ENCODE measurements around the gene SLC30A2.
"Not testable (repeated sequence)": the region's sequence is repeated elsewhere in the genome, so short reads cannot be mapped to it uniquely, and the experiment has no call there.

Gene SLC30A2

GRCh38 chr1:26045722-26046245 is at the start of gene SLC30A2:
Gene SLC30A2, minus strand, starts transcription at chr1:26046118. Its CDS starts 222 bp downstream, at chr1:26045896.
- DNase-seq (ENCODE audit: low read depth) = no peak

- peak; percentile 58 for DNase-seq (ENCODE audit: low read depth)
Observed at GRCh38 chr1:26094677-26095383, 48.9 kb upstream of the SLC30A2 start.

GRCh38 chr1:26094076-26094669 is 48.3 kb upstream of the SLC30A2 start:
- DNase-seq (ENCODE audit: low read depth) = no peak

GRCh38 chr1:26093569-26093968 is 47.7 kb upstream of the SLC30A2 start:
- not testable (repeated sequence) for DNase-seq (ENCODE audit: low read depth)

GRCh38 chr1:26092422-26092821 is 46.5 kb upstream of the SLC30A2 start:
- no peak for DNase-seq (ENCODE audit: low read depth)

GRCh38 chr1:26090893-26091292 is 45.0 kb upstream of the SLC30A2 start:
- DNase-seq (ENCODE audit: low read depth) = no peak

GRCh38 chr1:26089125-26089524 is 43.2 kb upstream of the SLC30A2 start:
- DNase-seq (ENCODE audit: low read depth) = no peak

- no peak for DNase-seq (ENCODE audit: low read depth)
Observed at GRCh38 chr1:26084844-26085243, 38.9 kb upstream of the SLC30A2 start.

GRCh38 chr1:26084091-26084561 is 38.2 kb upstream of the SLC30A2 start:
- no peak for DNase-seq (ENCODE audit: low read depth)

GRCh38 chr1:26083208-26083607 is 37.3 kb upstream of the SLC30A2 start:
- peak; percentile 45 for DNase-seq (ENCODE audit: low read depth)

- no peak for DNase-seq (ENCODE audit: low read depth)
Observed at GRCh38 chr1:26082020-26082350, 36.1 kb upstream of the SLC30A2 start.

GRCh38 chr1:26081267-26082019 is 35.5 kb upstream of the SLC30A2 start:
- DNase-seq (ENCODE audit: low read depth) = no peak

GRCh38 chr1:26079960-26080814 is 34.3 kb upstream of the SLC30A2 start:
- no peak for DNase-seq (ENCODE audit: low read depth)

- DNase-seq (ENCODE audit: low read depth) = no peak
Observed at GRCh38 chr1:26079178-26079563, 33.3 kb upstream of the SLC30A2 start.

GRCh38 chr1:26078286-26079177 is 32.6 kb upstream of the SLC30A2 start:
- DNase-seq (ENCODE audit: low read depth) = no peak

GRCh38 chr1:26077524-26077923 is 31.6 kb upstream of the SLC30A2 start:
- no peak for DNase-seq (ENCODE audit: low read depth)

GRCh38 chr1:26075421-26076144 is 29.7 kb upstream of the SLC30A2 start:
- no peak for DNase-seq (ENCODE audit: low read depth)

- DNase-seq (ENCODE audit: low read depth) = no peak
Observed at GRCh38 chr1:26072305-26072704, 26.4 kb upstream of the SLC30A2 start.

GRCh38 chr1:26070963-26071342 is 25.0 kb upstream of the SLC30A2 start:
- DNase-seq (ENCODE audit: low read depth) = no peak

- DNase-seq (ENCODE audit: low read depth) = no peak
Observed at GRCh38 chr1:26070296-26070962, 24.5 kb upstream of the SLC30A2 start.
